Measurements from ENCODE around the gene TSPYL6. TPM values are rescaled to one million over a fixed set of nuclear protein-coding genes. Genes with fewer than 3 reads are reported as not detected.

Gene TSPYL6
- total RNA-seq, 6 experiments from 2014 or later, result not detected

- no peak overlapping the region for H3K27ac ChIP-seq
- H3K27me3 ChIP-seq, result no peaks in the 10 kb centered on the region
- H3K4me3 ChIP-seq, result no peak overlapping the region
- ATAC-seq (peak in 2 of 4 donors; percentile 34 to 61), DNase-seq (peak in 1 of 3 donors; percentile 52)
- no peaks in the 10 kb centered on the region for H3K4me1 ChIP-seq
- 100% methylated on average over 1 of the region's 2 CpGs for WGBS (ENCODE audit: insufficient coverage, low coverage, low lambda C conversion rate, missing lambda C conversion rate)
- TF ChIP-seq POLR2A (IDR thresholded peaks at IDR 0.05), result no peak
- TF ChIP-seq CTCF (IDR thresholded peaks at IDR 0.05), result no peak
- intact Hi-C loops (cut with DNase I), result no loop called here
- no peaks in the 10 kb centered on the region for H3K36me3 ChIP-seq
- H3K9me3 ChIP-seq, result no peaks in the 10 kb centered on the region
Measured at GRCh38 chr2:54228945-54229344, 27.1 kb downstream of the TSPYL6 start.

- Histone ChIP-seq H3K4me3 (no peak overlapping the region), H3K9me3 (no peaks in the 10 kb centered on the region), H3K27me3 (no peaks in the 10 kb centered on the region), H3K27ac (no peak overlapping the region), H3K4me1 (no peaks in the 10 kb centered on the region), H3K36me3 (no peaks in the 10 kb centered on the region)
- TF ChIP-seq POLR2A (IDR thresholded peaks at IDR 0.05), result no peak
- no peak for TF ChIP-seq CTCF (IDR thresholded peaks at IDR 0.05)
- no peak for ATAC-seq
- DNase-seq, result no peak
- intact Hi-C loops (cut with DNase I), result no loop called here
Measured at GRCh38 chr2:54227798-54228197, 28.2 kb downstream of the TSPYL6 start.

- no peak overlapping the region for H3K27ac ChIP-seq
- ATAC-seq, result no peak
- no peak overlapping the region for H3K4me3 ChIP-seq
- intact Hi-C loops (cut with DNase I), result no loop called here
- no peaks in the 10 kb centered on the region for H3K36me3 ChIP-seq
- no peak for TF ChIP-seq CTCF (IDR thresholded peaks at IDR 0.05)
- no peak for TF ChIP-seq POLR2A (IDR thresholded peaks at IDR 0.05)
- 31% methylated on average over 2 of the region's 2 CpGs for WGBS (ENCODE audit: insufficient coverage, low coverage, low lambda C conversion rate, missing lambda C conversion rate)
- H3K4me1 ChIP-seq, result no peaks in the 10 kb centered on the region
- H3K27me3 ChIP-seq, result no peaks in the 10 kb centered on the region
- no peaks in the 10 kb centered on the region for H3K9me3 ChIP-seq
- DNase-seq, result no peak
Measured at GRCh38 chr2:54226260-54226659, 29.8 kb downstream of the TSPYL6 start.

GRCh38 chr2:54224997-54225396 is 31.0 kb downstream of the TSPYL6 start:
- H3K4me1 ChIP-seq, result no peaks in the 10 kb centered on the region
- DNase-seq (no peak), ATAC-seq (no peak)
- 94% methylated on average over 2 of the region's 2 CpGs for WGBS (ENCODE audit: insufficient coverage, low coverage, low lambda C conversion rate, missing lambda C conversion rate)
- intact Hi-C loops (cut with DNase I), result no loop called here
- H3K4me3 ChIP-seq, result no peak overlapping the region
- H3K27ac ChIP-seq, result no peak overlapping the region
- H3K36me3 ChIP-seq, result no peaks in the 10 kb centered on the region
- no peaks in the 10 kb centered on the region for H3K27me3 ChIP-seq
- H3K9me3 ChIP-seq, result no peaks in the 10 kb centered on the region
- TF ChIP-seq POLR2A (IDR thresholded peaks at IDR 0.05), result no peak
- TF ChIP-seq CTCF (IDR thresholded peaks at IDR 0.05), result no peak

DNA sequence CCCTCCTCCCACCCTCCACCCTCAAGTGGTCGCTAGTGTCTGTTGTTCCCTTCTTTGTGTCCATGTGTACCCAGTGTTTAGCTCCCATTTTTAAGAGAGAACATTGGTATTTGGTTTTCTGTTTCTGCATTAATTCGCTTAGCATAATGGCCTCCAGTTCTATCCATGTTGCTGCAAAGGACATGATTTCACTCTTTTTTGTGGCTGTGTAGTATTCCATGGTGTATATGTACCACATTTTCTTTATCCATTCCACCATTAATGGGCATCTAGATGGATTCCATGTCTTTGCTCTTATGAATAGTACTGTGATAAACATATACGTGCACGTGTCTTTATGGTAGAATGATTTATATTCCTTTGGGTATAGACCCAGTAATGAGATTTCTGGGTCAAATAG is 42.9 kb downstream of the TSPYL6 start:
- no peak for ATAC-seq
- WGBS (ENCODE audit: insufficient coverage, low coverage, low lambda C conversion rate, missing lambda C conversion rate), result 92% methylated on average over 4 of the region's 4 CpGs
- peaks cover 0 to 14% (median under 1%) of the 10 kb centered on the region in 4 donors for H3K4me1 ChIP-seq
- TF ChIP-seq POLR2A (IDR thresholded peaks at IDR 0.05), result no peak
- TF ChIP-seq CTCF (IDR thresholded peaks at IDR 0.05), result no peak
- H3K9me3 ChIP-seq, result no peaks in the 10 kb centered on the region
- no peaks in the 10 kb centered on the region for H3K36me3 ChIP-seq
- intact Hi-C loops (cut with DNase I), result no loop called here
- no peaks in the 10 kb centered on the region for H3K27me3 ChIP-seq
- no peak overlapping the region for H3K4me3 ChIP-seq
- H3K27ac ChIP-seq, result no peak overlapping the region
- DNase-seq, result no peak
